ENCODE data around the gene RBP4.
"Not testable (repeated sequence)": the region's sequence is repeated elsewhere in the genome, so short reads cannot be mapped to it uniquely, and the experiment has no call there.

The RBP4 gene

GRCh38 chr10:93550606-93551005 is 50.4 kb downstream of the RBP4 start:
- Histone ChIP-seq H3K4me3 (ENCODE audit: low read length) (no peak overlapping the region), H3K4me1 (ENCODE audit: low read length) (no peaks in the 10 kb centered on the region), H3K4me2 (ENCODE audit: low read depth, low read length) (no peak overlapping the region), H3K79me2 (ENCODE audit: low read length) (no peaks in the 10 kb centered on the region), H3K27me3 (replicated peaks; ENCODE audit: insufficient read depth, low read length) (no peaks in the 10 kb centered on the region), H3K9me3 (replicated peaks; ENCODE audit: insufficient read depth, low read length) (no peaks in the 10 kb centered on the region), H3K9me2 (replicated peaks; ENCODE audit: insufficient read depth, low read length) (no peaks in the 10 kb centered on the region), H2AFZ (ENCODE audit: low read length) (no peak overlapping the region), H3K36me3 (replicated peaks; ENCODE audit: insufficient read depth, low read length) (no peaks in the 10 kb centered on the region), H3K27ac (ENCODE audit: low read length) (no peak overlapping the region), H4K20me1 (ENCODE audit: insufficient read depth, low read length) (no peaks in the 10 kb centered on the region), H3F3A (ENCODE audit: insufficient read depth, low read length) (no peaks in the 10 kb centered on the region), H3K9ac (ENCODE audit: low read length) (no peak overlapping the region)
- no peak for DNase-seq
- TF ChIP-seq CTCF (IDR thresholded peaks at IDR 0.05; ENCODE audit: low read length) (no peak), EZH2 (optimal IDR thresholded peaks at IDR 0.05; ENCODE audit: low read depth, low read length) (no peak), EZH2phosphoT487 (IDR thresholded peaks at IDR 0.05; ENCODE audit: low read length) (no peak)

GRCh38 chr10:93548376-93549071 is 52.5 kb downstream of the RBP4 start:
- no peaks in the 10 kb centered on the region for H3K4me1 ChIP-seq (ENCODE audit: low read length)
- H3K9ac ChIP-seq (ENCODE audit: low read length) = no peak overlapping the region
- no peaks in the 10 kb centered on the region for H4K20me1 ChIP-seq (ENCODE audit: insufficient read depth, low read length)
- no peak overlapping the region for H3K27ac ChIP-seq (ENCODE audit: low read length)
- TF ChIP-seq EZH2phosphoT487 (IDR thresholded peaks at IDR 0.05; ENCODE audit: low read length) = no peak
- TF ChIP-seq CTCF (IDR thresholded peaks at IDR 0.05; ENCODE audit: low read length) = no peak
- no peak overlapping the region for H3K4me2 ChIP-seq (ENCODE audit: low read depth, low read length)
- DNase-seq = no peak
- H3F3A ChIP-seq (ENCODE audit: insufficient read depth, low read length) = no peaks in the 10 kb centered on the region
- H3K4me3 ChIP-seq (ENCODE audit: low read length) = no peak overlapping the region
- H3K9me3 ChIP-seq (replicated peaks; ENCODE audit: insufficient read depth, low read length) = no peaks in the 10 kb centered on the region
- H3K27me3 ChIP-seq (replicated peaks; ENCODE audit: insufficient read depth, low read length) = no peaks in the 10 kb centered on the region
- no peaks in the 10 kb centered on the region for H3K9me2 ChIP-seq (replicated peaks; ENCODE audit: insufficient read depth, low read length)
- H3K79me2 ChIP-seq (ENCODE audit: low read length) = no peaks in the 10 kb centered on the region
- H2AFZ ChIP-seq (ENCODE audit: low read length) = no peak overlapping the region
- no peaks in the 10 kb centered on the region for H3K36me3 ChIP-seq (replicated peaks; ENCODE audit: insufficient read depth, low read length)

- no peak overlapping the region for H3K27ac ChIP-seq (ENCODE audit: low read length)
- H3K36me3 ChIP-seq (replicated peaks; ENCODE audit: insufficient read depth, low read length) = no peaks in the 10 kb centered on the region
- no peaks in the 10 kb centered on the region for H3K79me2 ChIP-seq (ENCODE audit: low read length)
- no peaks in the 10 kb centered on the region for H3K9me2 ChIP-seq (replicated peaks; ENCODE audit: insufficient read depth, low read length)
- H3K4me3 ChIP-seq (ENCODE audit: low read length) = no peak overlapping the region
- H4K20me1 ChIP-seq (ENCODE audit: insufficient read depth, low read length) = no peaks in the 10 kb centered on the region
- no peak overlapping the region for H3K9ac ChIP-seq (ENCODE audit: low read length)
- no peaks in the 10 kb centered on the region for H3K9me3 ChIP-seq (replicated peaks; ENCODE audit: insufficient read depth, low read length)
- no peak for DNase-seq
- no peak overlapping the region for H2AFZ ChIP-seq (ENCODE audit: low read length)
- no peak for TF ChIP-seq CTCF (IDR thresholded peaks at IDR 0.05; ENCODE audit: low read length)
- TF ChIP-seq EZH2phosphoT487 (IDR thresholded peaks at IDR 0.05; ENCODE audit: low read length) = no peak
- no peak for TF ChIP-seq EZH2 (optimal IDR thresholded peaks at IDR 0.05; ENCODE audit: low read depth, low read length)
- no peaks in the 10 kb centered on the region for H3F3A ChIP-seq (ENCODE audit: insufficient read depth, low read length)
- no peaks in the 10 kb centered on the region for H3K27me3 ChIP-seq (replicated peaks; ENCODE audit: insufficient read depth, low read length)
- no peak overlapping the region for H3K4me2 ChIP-seq (ENCODE audit: low read depth, low read length)
- H3K4me1 ChIP-seq (ENCODE audit: low read length) = no peaks in the 10 kb centered on the region
Observed at GRCh38 chr10:93547522-93547921, 53.5 kb downstream of the RBP4 start.

- not testable (repeated sequence) for H3K4me1 ChIP-seq (ENCODE audit: low read length); H3K27me3 ChIP-seq (replicated peaks; ENCODE audit: insufficient read depth, low read length); DNase-seq; H2AFZ ChIP-seq (ENCODE audit: low read length); H3K9me3 ChIP-seq (replicated peaks; ENCODE audit: insufficient read depth, low read length); H3K4me2 ChIP-seq (ENCODE audit: low read depth, low read length); H3K79me2 ChIP-seq (ENCODE audit: low read length); H3K9ac ChIP-seq (ENCODE audit: low read length); H3K4me3 ChIP-seq (ENCODE audit: low read length); H3K36me3 ChIP-seq (replicated peaks; ENCODE audit: insufficient read depth, low read length); H3K27ac ChIP-seq (ENCODE audit: low read length); H4K20me1 ChIP-seq (ENCODE audit: insufficient read depth, low read length); H3F3A ChIP-seq (ENCODE audit: insufficient read depth, low read length); H3K9me2 ChIP-seq (replicated peaks; ENCODE audit: insufficient read depth, low read length)
Observed at GRCh38 chr10:93546995-93547394, 54.0 kb downstream of the RBP4 start.

Data from MM.1S (cell line).